GM23338 (cell line): ENCODE results near the gene PTGS1. TPM values are rescaled to one million over a fixed set of nuclear protein-coding genes. Genes with fewer than 3 reads are reported as not detected.

ENCODE experiments used
- ATAC-seq: fragments of 200-7000 bp; cut with Tn5 transposase; 3 replicates; pipeline ENCODE4 v1.9.1; 2020
- DNase-seq: peaks from one replicate; pipeline ENCODE4 v3.0.0-alpha.2; 2015; ENCODE audit warnings: low spot score
- H2AFZ ChIP-seq: fragments of 200-600 bp; sonication (generic); 2 replicates; pipeline ENCODE4 v1.8.0; 2016; ENCODE audit warnings: antibody characterized with exemption, mild to moderate bottlenecking, moderate library complexity
- H3F3A ChIP-seq: fragments of 200-600 bp; sonication (generic); replicated peaks from 2 replicates; pipeline ENCODE4 v1.8.0; 2017; ENCODE audit warnings: antibody characterized with exemption, mixed run types, low read depth
- H3K27ac ChIP-seq: fragments of 200-600 bp; sonication (generic); 2 replicates; pipeline ENCODE4 v1.6.1; 2016; ENCODE audit warnings: low read depth
- H3K27me3 ChIP-seq: fragments of 200-600 bp; sonication (generic); 2 replicates; pipeline ENCODE4 v1.8.0; 2016; ENCODE audit warnings: mild to moderate bottlenecking, mixed run types, moderate library complexity; ENCODE audit not compliant: insufficient read depth
- H3K36me3 ChIP-seq: fragments of 200-600 bp; sonication (generic); 2 replicates; pipeline ENCODE4 v1.8.0; 2016; ENCODE audit warnings: mild to moderate bottlenecking; ENCODE audit not compliant: insufficient read depth
- H3K4me1 ChIP-seq: fragments of 200-600 bp; sonication (generic); 2 replicates; pipeline ENCODE4 v1.8.0; 2016; ENCODE audit warnings: mild to moderate bottlenecking, moderate library complexity; ENCODE audit not compliant: insufficient read depth
- H3K4me2 ChIP-seq: fragments of 200-600 bp; sonication (generic); 2 replicates; pipeline ENCODE4 v1.7.1; 2017; ENCODE audit warnings: mixed run types
- H3K4me3 ChIP-seq: fragments of 200-600 bp; sonication (generic); 2 replicates; pipeline ENCODE4 v1.6.1; 2016; ENCODE audit warnings: mixed run types
- H3K79me2 ChIP-seq: fragments of 200-600 bp; sonication (generic); replicated peaks from 2 replicates; pipeline ENCODE4 v1.8.0; 2017; ENCODE audit warnings: mild to moderate bottlenecking; ENCODE audit not compliant: insufficient read depth
- H3K9me2 ChIP-seq: fragments of 200-600 bp; sonication (generic); 2 replicates; pipeline ENCODE4 v1.8.0; 2017; ENCODE audit not compliant: insufficient read depth
- H4K20me1 ChIP-seq: fragments of 200-600 bp; sonication (generic); replicated peaks from 2 replicates; pipeline ENCODE4 v1.8.0; 2017; ENCODE audit warnings: mild to moderate bottlenecking; ENCODE audit not compliant: insufficient read depth
- H3K27ac Mint-ChIP-seq: 2 replicates; pipeline ENCODE4 v1.8.0; 2020; ENCODE audit warnings: inconsistent platforms, mild to moderate bottlenecking, moderate library complexity, mixed read lengths
- H3K27me3 Mint-ChIP-seq: 3 replicates; pipeline ENCODE4 v1.8.0; 2022; ENCODE audit warnings: low read depth, mild to moderate bottlenecking, moderate library complexity, mixed read lengths, inconsistent platforms; ENCODE audit not compliant: insufficient read depth, poor library complexity
- H3K36me3 Mint-ChIP-seq: 3 replicates; pipeline ENCODE4 v1.8.0; 2021; ENCODE audit warnings: low read depth, mild to moderate bottlenecking, inconsistent platforms, moderate library complexity, mixed read lengths
- H3K4me1 Mint-ChIP-seq: 3 replicates; pipeline ENCODE4 v1.8.0; 2020; ENCODE audit warnings: mild to moderate bottlenecking, inconsistent platforms, mixed read lengths
- H3K4me3 Mint-ChIP-seq: 3 replicates; pipeline ENCODE4 v1.8.0; 2021; ENCODE audit warnings: moderate library complexity, mild to moderate bottlenecking, inconsistent platforms, mixed read lengths
- H3K9me3 Mint-ChIP-seq: 3 replicates; pipeline ENCODE4 v1.8.0; 2020; ENCODE audit warnings: moderate library complexity, mild to moderate bottlenecking, inconsistent platforms, mixed read lengths
- CREB1 ChIP-seq: fragments of 250-450 bp; sonication (Bioruptor Pico); IDR thresholded peaks from 2 replicates; pipeline ENCODE4 v1.5.0; 2020; ENCODE audit warnings: low read depth, mild to moderate bottlenecking, moderate library complexity
- EZH2 ChIP-seq: fragments of 200-600 bp; sonication (generic); IDR thresholded peaks from one replicate; pipeline ENCODE4 v1.8.0; 2017; ENCODE audit warnings: antibody characterized with exemption, mild to moderate bottlenecking, low read depth; ENCODE audit not compliant: unreplicated experiment
- EZH2phosphoT487 ChIP-seq: fragments of 200-600 bp; sonication (generic); IDR thresholded peaks from one replicate; pipeline ENCODE4 v1.8.1; 2018; ENCODE audit warnings: antibody characterized with exemption; ENCODE audit not compliant: unreplicated experiment
- JUNB ChIP-seq: IDR thresholded peaks from one replicate; pipeline ENCODE4 v1.6.1; 2016; ENCODE audit warnings: antibody characterized with exemption; ENCODE audit not compliant: unreplicated experiment
- NANOG ChIP-seq: IDR thresholded peaks from 2 replicates; pipeline ENCODE4 v1.6.1; 2016; ENCODE audit warnings: antibody characterized with exemption, borderline replicate concordance
- POLR2AphosphoS5 ChIP-seq: IDR thresholded peaks from 2 replicates; pipeline ENCODE4 v1.6.1; 2016; ENCODE audit warnings: antibody characterized with exemption, low read depth
- STAT1 ChIP-seq: IDR thresholded peaks from one replicate; pipeline ENCODE4 v1.6.1; 2016; ENCODE audit warnings: antibody characterized with exemption; ENCODE audit not compliant: unreplicated experiment
- ZNF114 ChIP-seq: fragments of 250-450 bp; sonication (Bioruptor Pico); IDR thresholded peaks from 2 replicates; pipeline ENCODE4 v1.5.0; 2020; ENCODE audit warnings: mild to moderate bottlenecking, moderate library complexity
- ZNF331 ChIP-seq: fragments of 250-450 bp; sonication (Bioruptor Pico); IDR thresholded peaks from 2 replicates; pipeline ENCODE4 v1.5.0; 2020; ENCODE audit warnings: low read depth, mild to moderate bottlenecking, moderate library complexity
- polyA plus RNA-seq: library from polyadenylated mRNA; unstranded; fragments of >200 nt; fragmentation: Nextera tagmentation; extraction: Ambion mirVana; gene quantifications from 2 replicates; pipeline ENCODE4 v1.2.1, GENCODE V29; 2016
- total RNA-seq: library from RNA; depleted of rRNA; stranded (reverse); fragments of >200 nt; shearing (Covaris generic); gene quantifications from 2 replicates; pipeline ENCODE4 v1.2.3, GENCODE V29; 2014
- TF ChIP-seq, protein P1 (sequence below): fragments of 250-450 bp; sonication (Bioruptor Pico); IDR thresholded peaks from 2 replicates; pipeline ENCODE4 v1.5.0; 2020; ENCODE audit warnings: mild to moderate bottlenecking, moderate library complexity
- TF ChIP-seq, protein P2 (sequence below), 2 experiments: fragments of 200-600 bp in 1 of 2; sonication (generic) in 1 of 2; conservative IDR thresholded peaks; 2 replicates each; pipeline versions ENCODE4 v1.5.1 to v1.6.1; 2016 to 2017; ENCODE audit warnings: antibody characterized with exemption in 2 of 2, low read depth in 2 of 2, mild to moderate bottlenecking in 2 of 2, moderate library complexity in 1 of 2
- TF ChIP-seq, protein P3 (sequence below): IDR thresholded peaks from 2 replicates; pipeline ENCODE4 v1.6.1; 2016; ENCODE audit warnings: antibody characterized with exemption
- TF ChIP-seq, protein P4 (sequence below): IDR thresholded peaks from one replicate; pipeline ENCODE4 v1.6.1; 2018; ENCODE audit warnings: antibody characterized with exemption; ENCODE audit not compliant: unreplicated experiment

PTGS1 gene
- total and polyA plus RNA-seq, 2 experiments from 2014 or later, result 0.48 to 1.3 TPM

DNA sequence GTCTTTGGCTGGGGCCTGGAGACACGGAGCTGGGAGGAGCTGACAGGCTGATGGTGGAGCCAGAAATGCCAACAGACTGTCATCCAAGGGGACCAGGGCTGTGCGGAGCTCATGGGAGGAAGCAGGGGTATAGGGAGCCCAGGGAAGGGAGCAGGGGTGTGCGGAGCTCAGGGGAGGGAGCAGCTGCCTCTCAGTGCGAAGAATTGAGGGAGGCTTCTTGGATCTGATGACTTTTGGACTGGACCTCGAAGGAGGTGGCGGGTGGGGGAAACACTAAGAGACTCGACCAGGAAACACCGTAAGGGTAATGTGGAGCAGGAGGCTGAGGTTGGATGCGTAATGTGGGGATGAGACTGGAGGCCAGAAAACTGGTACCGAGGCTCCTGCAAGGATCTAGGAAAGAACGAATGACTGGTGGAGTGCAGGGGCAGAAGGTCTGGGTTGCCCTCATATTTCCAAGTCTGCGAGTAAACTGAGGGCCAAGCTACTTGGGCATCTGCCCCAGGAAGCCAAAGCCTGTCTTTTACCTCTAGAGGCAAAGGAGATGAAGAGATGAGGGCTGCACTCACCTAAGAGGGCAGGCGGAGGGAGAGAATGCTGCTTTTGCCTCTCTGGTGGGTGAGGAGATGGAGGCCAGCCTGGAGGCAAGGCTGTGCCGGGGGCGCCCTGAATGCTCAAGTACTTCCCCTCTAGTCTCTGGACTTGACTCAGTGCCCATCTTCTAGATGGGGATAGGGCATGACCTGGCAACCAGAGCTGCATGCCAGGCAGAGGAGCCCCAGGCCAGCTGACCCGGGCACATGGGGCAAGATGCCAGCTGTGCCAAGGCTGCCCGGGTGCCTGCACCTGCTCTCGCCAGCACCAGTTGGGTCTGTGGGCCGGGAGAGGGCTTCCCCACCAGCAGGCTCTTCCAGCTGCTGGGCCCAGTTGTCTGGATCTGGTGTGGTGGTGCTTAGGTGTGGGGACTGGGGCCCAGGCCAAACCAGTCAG lies 2.3 kb downstream of the PTGS1 start:
- peaks cover 2% of the 10 kb centered on the region; the same call in 1 of the 3 replicates for H3K9me3 Mint-ChIP-seq
- Histone ChIP-seq H3K79me2 (no peaks in the 10 kb centered on the region), H3K4me2 (no peak overlapping the region), H3K4me1 (peaks cover 37% of the 10 kb centered on the region), H3K9me2 (no peaks in the 10 kb centered on the region), H3K27me3 (peaks cover 64% of the 10 kb centered on the region), H3F3A (no peaks in the 10 kb centered on the region), H3K27ac (no peak overlapping the region), H3K4me3 (no peak overlapping the region), H3K36me3 (no peaks in the 10 kb centered on the region), H4K20me1 (0 out of 2 replicates have a peak, but pooled peaks cover 4% of the 10 kb centered on the region), H2AFZ (no peak overlapping the region)
- H3K27ac Mint-ChIP-seq, result no peak overlapping the region
- TF ChIP-seq, protein P1, sequence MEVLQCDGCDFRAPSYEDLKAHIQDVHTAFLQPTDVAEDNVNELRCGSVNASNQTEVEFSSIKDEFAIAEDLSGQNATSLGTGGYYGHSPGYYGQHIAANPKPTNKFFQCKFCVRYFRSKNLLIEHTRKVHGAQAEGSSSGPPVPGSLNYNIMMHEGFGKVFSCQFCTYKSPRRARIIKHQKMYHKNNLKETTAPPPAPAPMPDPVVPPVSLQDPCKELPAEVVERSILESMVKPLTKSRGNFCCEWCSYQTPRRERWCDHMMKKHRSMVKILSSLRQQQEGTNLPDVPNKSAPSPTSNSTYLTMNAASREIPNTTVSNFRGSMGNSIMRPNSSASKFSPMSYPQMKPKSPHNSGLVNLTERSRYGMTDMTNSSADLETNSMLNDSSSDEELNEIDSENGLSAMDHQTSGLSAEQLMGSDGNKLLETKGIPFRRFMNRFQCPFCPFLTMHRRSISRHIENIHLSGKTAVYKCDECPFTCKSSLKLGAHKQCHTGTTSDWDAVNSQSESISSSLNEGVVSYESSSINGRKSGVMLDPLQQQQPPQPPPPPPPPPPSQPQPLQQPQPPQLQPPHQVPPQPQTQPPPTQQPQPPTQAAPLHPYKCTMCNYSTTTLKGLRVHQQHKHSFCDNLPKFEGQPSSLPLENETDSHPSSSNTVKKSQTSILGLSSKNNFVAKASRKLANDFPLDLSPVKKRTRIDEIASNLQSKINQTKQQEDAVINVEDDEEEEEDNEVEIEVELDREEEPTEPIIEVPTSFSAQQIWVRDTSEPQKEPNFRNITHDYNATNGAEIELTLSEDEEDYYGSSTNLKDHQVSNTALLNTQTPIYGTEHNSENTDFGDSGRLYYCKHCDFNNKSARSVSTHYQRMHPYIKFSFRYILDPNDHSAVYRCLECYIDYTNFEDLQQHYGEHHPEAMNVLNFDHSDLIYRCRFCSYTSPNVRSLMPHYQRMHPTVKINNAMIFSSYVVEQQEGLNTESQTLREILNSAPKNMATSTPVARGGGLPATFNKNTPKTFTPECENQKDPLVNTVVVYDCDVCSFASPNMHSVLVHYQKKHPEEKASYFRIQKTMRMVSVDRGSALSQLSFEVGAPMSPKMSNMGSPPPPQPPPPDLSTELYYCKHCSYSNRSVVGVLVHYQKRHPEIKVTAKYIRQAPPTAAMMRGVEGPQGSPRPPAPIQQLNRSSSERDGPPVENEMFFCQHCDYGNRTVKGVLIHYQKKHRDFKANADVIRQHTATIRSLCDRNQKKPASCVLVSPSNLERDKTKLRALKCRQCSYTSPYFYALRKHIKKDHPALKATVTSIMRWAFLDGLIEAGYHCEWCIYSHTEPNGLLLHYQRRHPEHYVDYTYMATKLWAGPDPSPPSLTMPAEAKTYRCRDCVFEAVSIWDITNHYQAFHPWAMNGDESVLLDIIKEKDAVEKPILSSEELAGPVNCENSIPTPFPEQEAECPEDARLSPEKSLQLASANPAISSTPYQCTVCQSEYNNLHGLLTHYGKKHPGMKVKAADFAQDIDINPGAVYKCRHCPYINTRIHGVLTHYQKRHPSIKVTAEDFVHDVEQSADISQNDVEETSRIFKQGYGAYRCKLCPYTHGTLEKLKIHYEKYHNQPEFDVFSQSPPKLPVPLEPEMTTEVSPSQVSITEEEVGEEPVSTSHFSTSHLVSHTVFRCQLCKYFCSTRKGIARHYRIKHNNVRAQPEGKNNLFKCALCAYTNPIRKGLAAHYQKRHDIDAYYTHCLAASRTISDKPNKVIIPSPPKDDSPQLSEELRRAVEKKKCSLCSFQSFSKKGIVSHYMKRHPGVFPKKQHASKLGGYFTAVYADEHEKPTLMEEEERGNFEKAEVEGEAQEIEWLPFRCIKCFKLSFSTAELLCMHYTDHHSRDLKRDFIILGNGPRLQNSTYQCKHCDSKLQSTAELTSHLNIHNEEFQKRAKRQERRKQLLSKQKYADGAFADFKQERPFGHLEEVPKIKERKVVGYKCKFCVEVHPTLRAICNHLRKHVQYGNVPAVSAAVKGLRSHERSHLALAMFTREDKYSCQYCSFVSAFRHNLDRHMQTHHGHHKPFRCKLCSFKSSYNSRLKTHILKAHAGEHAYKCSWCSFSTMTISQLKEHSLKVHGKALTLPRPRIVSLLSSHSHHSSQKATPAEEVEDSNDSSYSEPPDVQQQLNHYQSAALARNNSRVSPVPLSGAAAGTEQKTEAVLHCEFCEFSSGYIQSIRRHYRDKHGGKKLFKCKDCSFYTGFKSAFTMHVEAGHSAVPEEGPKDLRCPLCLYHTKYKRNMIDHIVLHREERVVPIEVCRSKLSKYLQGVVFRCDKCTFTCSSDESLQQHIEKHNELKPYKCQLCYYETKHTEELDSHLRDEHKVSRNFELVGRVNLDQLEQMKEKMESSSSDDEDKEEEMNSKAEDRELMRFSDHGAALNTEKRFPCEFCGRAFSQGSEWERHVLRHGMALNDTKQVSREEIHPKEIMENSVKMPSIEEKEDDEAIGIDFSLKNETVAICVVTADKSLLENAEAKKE (CRISPR knock-in tag), result no peak
- TF ChIP-seq NANOG (no peak), ZNF331 (CRISPR knock-in tag) (no peak), JUNB (no peak), ZNF114 (no peak), STAT1 (no peak), EZH2 (no peak), POLR2AphosphoS5 (no peak), CREB1 (CRISPR knock-in tag) (no peak), EZH2phosphoT487 (no peak)
- TF ChIP-seq, protein P2, sequence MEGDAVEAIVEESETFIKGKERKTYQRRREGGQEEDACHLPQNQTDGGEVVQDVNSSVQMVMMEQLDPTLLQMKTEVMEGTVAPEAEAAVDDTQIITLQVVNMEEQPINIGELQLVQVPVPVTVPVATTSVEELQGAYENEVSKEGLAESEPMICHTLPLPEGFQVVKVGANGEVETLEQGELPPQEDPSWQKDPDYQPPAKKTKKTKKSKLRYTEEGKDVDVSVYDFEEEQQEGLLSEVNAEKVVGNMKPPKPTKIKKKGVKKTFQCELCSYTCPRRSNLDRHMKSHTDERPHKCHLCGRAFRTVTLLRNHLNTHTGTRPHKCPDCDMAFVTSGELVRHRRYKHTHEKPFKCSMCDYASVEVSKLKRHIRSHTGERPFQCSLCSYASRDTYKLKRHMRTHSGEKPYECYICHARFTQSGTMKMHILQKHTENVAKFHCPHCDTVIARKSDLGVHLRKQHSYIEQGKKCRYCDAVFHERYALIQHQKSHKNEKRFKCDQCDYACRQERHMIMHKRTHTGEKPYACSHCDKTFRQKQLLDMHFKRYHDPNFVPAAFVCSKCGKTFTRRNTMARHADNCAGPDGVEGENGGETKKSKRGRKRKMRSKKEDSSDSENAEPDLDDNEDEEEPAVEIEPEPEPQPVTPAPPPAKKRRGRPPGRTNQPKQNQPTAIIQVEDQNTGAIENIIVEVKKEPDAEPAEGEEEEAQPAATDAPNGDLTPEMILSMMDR (conservative IDR thresholded peaks at IDR 0.05; ENCODE audit: low read depth in 2 of 2), result no peak
- TF ChIP-seq, protein P3, sequence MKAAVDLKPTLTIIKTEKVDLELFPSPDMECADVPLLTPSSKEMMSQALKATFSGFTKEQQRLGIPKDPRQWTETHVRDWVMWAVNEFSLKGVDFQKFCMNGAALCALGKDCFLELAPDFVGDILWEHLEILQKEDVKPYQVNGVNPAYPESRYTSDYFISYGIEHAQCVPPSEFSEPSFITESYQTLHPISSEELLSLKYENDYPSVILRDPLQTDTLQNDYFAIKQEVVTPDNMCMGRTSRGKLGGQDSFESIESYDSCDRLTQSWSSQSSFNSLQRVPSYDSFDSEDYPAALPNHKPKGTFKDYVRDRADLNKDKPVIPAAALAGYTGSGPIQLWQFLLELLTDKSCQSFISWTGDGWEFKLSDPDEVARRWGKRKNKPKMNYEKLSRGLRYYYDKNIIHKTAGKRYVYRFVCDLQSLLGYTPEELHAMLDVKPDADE, result no peak
- TF ChIP-seq, protein P4, sequence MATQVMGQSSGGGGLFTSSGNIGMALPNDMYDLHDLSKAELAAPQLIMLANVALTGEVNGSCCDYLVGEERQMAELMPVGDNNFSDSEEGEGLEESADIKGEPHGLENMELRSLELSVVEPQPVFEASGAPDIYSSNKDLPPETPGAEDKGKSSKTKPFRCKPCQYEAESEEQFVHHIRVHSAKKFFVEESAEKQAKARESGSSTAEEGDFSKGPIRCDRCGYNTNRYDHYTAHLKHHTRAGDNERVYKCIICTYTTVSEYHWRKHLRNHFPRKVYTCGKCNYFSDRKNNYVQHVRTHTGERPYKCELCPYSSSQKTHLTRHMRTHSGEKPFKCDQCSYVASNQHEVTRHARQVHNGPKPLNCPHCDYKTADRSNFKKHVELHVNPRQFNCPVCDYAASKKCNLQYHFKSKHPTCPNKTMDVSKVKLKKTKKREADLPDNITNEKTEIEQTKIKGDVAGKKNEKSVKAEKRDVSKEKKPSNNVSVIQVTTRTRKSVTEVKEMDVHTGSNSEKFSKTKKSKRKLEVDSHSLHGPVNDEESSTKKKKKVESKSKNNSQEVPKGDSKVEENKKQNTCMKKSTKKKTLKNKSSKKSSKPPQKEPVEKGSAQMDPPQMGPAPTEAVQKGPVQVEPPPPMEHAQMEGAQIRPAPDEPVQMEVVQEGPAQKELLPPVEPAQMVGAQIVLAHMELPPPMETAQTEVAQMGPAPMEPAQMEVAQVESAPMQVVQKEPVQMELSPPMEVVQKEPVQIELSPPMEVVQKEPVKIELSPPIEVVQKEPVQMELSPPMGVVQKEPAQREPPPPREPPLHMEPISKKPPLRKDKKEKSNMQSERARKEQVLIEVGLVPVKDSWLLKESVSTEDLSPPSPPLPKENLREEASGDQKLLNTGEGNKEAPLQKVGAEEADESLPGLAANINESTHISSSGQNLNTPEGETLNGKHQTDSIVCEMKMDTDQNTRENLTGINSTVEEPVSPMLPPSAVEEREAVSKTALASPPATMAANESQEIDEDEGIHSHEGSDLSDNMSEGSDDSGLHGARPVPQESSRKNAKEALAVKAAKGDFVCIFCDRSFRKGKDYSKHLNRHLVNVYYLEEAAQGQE, result no peak
- peaks cover 46% of the 10 kb centered on the region for H3K4me1 Mint-ChIP-seq
- H3K27me3 Mint-ChIP-seq, result peaks cover 51% of the 10 kb centered on the region
- H3K4me3 Mint-ChIP-seq, result no peak overlapping the region
- H3K36me3 Mint-ChIP-seq, result no peaks in the 10 kb centered on the region; the same call in 2 of the 3 replicates
- DNase-seq (peak; percentile 30), ATAC-seq (no peak)
